Stimulated activated CD4-positive, alpha-beta T cell treated with anti-CD3 and anti-CD28 coated beads, Interleukin-4, amount 100 ng/mL, for 48 hours (primary cell): ENCODE measurements around the gene PSMC3IP.
"Not testable (repeated sequence)": the region's sequence is repeated elsewhere in the genome, so short reads cannot be mapped to it uniquely, and the experiment has no call there.

Source experiments
- DNase-seq, 2 donors: peaks; one replicate each; pipeline ENCODE4 v3.0.0-alpha.2; 2020; ENCODE audit warnings: low read depth in 2 of 2

PSMC3IP gene

GRCh38 chr17:42577532-42578281 is at the start of gene PSMC3IP:
PSMC3IP (minus strand) TSS chr17:42577729; CDS start chr17:42577686, 43 bp downstream.
- peak; percentile 91 to 95 for DNase-seq

GRCh38 chr17:42623732-42624596 is 46.4 kb upstream of the PSMC3IP start:
- no peak for DNase-seq

GRCh38 chr17:42623271-42623670 is 45.7 kb upstream of the PSMC3IP start:
- no peak for DNase-seq

- DNase-seq = not testable (repeated sequence)
Measured at GRCh38 chr17:42621987-42622386, 44.5 kb upstream of the PSMC3IP start.

GRCh38 chr17:42618442-42619150 is 41.1 kb upstream of the PSMC3IP start:
- DNase-seq = no peak

- no peak for DNase-seq
Measured at GRCh38 chr17:42617956-42618431, 40.5 kb upstream of the PSMC3IP start.

- no peak for DNase-seq
Measured at GRCh38 chr17:42613699-42614295, 36.3 kb upstream of the PSMC3IP start.

- no peak for DNase-seq
Measured at GRCh38 chr17:42612013-42612412, 34.5 kb upstream of the PSMC3IP start.

- peak in 1 of 2 donors; percentile 10 for DNase-seq
Measured at GRCh38 chr17:42609814-42610801, 32.6 kb upstream of the PSMC3IP start.

- DNase-seq = peak; percentile 97 to 99
Measured at GRCh38 chr17:42609182-42609813, 31.8 kb upstream of the PSMC3IP start, which contains the start of the genes RETREG3 and TUBG1. RETREG3 (minus strand) TSS chr17:42609374; CDS start chr17:42609324, 50 bp downstream. TUBG1 (plus strand) TSS chr17:42609683; CDS start chr17:42609738, 55 bp downstream.

GRCh38 chr17:42608305-42609181 is 31.0 kb upstream of the PSMC3IP start:
- DNase-seq = no peak

- no peak for DNase-seq
Measured at GRCh38 chr17:42607769-42608168, 30.2 kb upstream of the PSMC3IP start.

- no peak for DNase-seq
Measured at GRCh38 chr17:42603318-42603717, 25.8 kb upstream of the PSMC3IP start.

- no peak for DNase-seq
Measured at GRCh38 chr17:42598905-42599304, 21.4 kb upstream of the PSMC3IP start.

- DNase-seq = no peak
Measured at GRCh38 chr17:42596386-42596785, 18.9 kb upstream of the PSMC3IP start.

GRCh38 chr17:42591411-42591810 is 13.9 kb upstream of the PSMC3IP start:
- no peak for DNase-seq

- DNase-seq = no peak
Measured at GRCh38 chr17:42590886-42591285, 13.4 kb upstream of the PSMC3IP start.

GRCh38 chr17:42586514-42587230 is 9.1 kb upstream of the PSMC3IP start:
- no peak for DNase-seq
